Peyer's patch (tissue), 4 donors: Measurements from ENCODE around the gene CMTM8.

Experiments used
- POLR2A ChIP-seq, 2 donors: fragments of 450-650 bp; IDR thresholded peaks; one replicate each; pipeline ENCODE4 v1.5.1; 2017; ENCODE audit warnings: antibody characterized with exemption in 2 of 2, mild to moderate bottlenecking in 2 of 2, moderate library complexity in 2 of 2
- TF ChIP-seq, protein P1 (sequence below), 6 experiments: fragments of 450-650 bp in 4 of 6; fragments of 200-600 bp in 2 of 6; sonication (generic) in 1 of 6; IDR thresholded peaks; one replicate each; pipeline ENCODE4 v1.5.1; 2017 to 2019; ENCODE audit warnings: antibody characterized with exemption in 6 of 6, mild to moderate bottlenecking in 3 of 6, moderate library complexity in 1 of 6

DNA sequence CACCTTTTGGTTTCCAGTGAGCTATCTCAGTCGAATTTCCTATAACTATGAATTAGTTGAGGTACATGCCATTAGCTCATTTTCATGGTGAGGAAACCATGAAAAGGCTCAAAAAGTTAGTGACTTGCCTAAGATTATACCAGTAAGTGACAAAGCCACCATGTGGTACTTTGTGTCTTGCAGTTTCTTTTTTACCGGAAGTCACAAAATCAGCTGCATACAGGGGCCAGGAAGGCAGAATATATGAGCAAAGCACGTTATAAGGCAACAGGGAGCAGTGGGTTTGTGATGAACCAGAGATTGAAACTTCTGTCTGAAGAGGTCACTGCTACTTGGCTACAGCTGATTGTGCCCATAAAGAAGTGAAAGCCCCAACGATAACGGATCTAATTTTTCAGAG lies 50.3 kb downstream of the CMTM8 start:
- TF ChIP-seq, protein P1, sequence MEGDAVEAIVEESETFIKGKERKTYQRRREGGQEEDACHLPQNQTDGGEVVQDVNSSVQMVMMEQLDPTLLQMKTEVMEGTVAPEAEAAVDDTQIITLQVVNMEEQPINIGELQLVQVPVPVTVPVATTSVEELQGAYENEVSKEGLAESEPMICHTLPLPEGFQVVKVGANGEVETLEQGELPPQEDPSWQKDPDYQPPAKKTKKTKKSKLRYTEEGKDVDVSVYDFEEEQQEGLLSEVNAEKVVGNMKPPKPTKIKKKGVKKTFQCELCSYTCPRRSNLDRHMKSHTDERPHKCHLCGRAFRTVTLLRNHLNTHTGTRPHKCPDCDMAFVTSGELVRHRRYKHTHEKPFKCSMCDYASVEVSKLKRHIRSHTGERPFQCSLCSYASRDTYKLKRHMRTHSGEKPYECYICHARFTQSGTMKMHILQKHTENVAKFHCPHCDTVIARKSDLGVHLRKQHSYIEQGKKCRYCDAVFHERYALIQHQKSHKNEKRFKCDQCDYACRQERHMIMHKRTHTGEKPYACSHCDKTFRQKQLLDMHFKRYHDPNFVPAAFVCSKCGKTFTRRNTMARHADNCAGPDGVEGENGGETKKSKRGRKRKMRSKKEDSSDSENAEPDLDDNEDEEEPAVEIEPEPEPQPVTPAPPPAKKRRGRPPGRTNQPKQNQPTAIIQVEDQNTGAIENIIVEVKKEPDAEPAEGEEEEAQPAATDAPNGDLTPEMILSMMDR (IDR thresholded peaks at IDR 0.05), result no peak
- no peak for TF ChIP-seq POLR2A (IDR thresholded peaks at IDR 0.05)
